Measurements from ENCODE around the gene CACNA1C.

The CACNA1C gene

GRCh38 chr12:2641761-2642160 lies 589.0 kb downstream of the CACNA1C start:
- DNase-seq: no peak

- DNase-seq: no peak
These were observed 589.5 kb downstream of the CACNA1C start for GRCh38 chr12:2642176-2642892.

DNA sequence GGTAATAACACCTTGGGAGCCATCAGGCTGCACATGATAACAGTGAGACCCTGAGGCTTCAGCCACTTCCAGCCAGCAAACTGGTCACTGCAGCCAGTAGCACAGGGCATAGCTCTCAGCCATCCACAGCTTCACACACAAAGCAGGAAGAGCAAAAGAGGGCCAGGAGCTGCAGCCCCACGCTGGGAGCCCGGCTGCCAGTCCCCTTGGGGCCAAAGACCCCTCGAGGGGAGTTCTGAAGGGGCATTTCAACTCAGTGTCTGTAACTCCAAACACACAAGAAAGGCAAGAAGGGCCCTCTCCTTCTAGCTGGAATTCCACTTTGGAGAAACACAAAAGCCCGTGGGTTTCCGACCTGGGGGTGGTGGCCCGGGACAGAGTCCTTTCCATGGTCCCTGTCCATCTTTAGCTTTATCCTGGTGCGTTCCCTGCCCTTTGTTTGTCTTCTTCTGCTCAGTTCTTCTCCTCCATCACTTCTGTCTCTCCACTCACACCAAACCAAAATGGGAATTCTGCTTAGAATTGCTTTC lies 590.2 kb downstream of the CACNA1C start:
- no peak for DNase-seq

DNA sequence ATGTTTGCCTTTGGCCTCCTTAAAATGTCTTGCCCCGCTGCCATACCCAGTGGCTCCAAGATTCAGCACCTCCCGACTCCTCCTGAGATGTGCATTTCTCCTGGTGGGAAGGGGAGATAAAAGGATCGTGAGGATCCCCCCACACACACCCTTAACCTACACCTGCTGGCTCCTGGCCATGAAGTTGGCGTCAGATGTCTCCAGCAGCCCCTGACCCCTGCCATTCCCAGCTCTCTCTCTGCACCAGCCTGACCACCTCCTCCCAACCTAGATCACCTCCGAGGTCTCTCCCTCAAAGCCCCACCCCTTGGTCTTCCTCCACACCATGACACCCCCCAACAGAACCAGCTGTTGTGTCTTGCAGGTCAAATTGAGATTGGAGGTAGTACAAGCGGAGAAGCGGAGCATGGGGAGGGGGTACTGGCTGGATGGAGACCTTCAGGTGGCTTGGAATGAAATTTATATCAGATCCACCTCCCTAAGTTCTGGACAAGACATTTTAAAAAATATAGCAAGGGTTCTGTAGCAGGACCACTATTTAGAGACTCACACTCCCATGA lies 590.9 kb downstream of the CACNA1C start:
- DNase-seq: no peak

DNA sequence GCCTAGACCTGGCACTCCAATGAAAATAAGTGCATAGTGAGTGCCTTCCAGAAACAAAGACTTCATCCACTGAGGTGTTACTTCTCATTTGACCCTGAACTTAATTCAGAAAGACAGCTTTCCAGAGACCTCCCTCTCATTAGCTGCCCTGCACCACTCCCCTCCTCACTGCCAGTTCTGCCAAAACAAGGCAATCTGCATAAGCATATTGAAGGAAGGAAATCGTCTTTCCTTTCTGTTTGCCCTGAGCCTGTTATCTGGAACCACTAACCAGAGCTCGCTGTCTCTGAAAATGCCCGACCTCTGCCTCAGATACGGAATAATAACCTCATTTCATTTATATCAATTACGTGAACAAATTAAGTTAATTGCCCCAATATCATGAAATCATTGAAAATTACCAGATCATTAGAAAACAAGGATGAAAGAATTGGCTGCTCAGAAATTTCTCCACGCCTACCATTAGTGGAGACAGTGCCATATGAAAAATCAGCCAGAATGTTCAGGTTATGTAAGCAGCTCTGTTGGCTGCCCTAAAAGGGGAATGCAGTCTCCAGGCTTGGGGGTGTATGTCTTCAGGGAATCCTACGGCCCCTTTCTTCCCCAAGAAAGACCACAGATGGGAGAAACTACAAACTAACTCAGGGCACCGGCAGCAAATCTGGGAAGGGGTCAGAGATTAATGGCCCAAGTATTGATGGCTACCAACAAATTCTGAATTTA lies 592.1 kb downstream of the CACNA1C start:
- DNase-seq: no peak

DNA sequence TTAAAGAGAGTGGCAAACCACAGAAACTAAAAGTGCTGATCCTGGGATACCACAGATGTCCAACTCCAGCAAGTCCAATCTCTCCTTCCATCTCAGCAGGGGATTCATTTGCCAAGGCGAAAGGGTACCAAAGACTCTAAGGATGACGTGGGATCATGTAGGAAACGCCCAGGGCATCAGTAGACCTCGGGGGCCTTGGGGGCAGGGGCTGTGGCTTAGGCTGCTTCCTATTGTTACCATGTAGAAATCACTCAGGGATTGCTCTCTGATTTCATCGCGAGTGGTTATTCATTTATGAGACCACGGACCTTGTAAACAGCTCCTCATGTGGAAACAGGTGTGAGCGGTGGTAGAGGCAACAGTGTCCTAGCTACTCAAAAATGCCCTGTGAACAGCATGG lies 592.7 kb downstream of the CACNA1C start:
- DNase-seq: no peak

DNA sequence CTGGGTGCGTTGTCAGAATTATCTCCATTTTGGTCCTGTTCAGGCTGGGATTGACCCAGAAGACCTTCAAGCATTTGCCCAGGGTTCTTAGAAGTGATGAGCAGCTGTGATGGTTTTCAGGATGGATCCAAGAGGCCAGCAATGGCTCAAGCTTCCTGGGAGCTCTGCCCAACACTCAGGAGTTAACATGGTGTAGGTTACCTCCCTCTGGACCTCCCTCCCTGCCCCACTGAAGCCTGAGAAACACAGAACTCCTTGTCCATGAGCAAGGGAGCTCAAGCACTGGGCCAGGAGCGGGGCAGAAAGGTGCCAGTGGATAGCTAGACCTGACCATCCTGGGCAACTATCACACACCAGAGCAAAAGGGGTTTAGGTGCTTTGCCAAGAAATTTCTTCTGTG lies 593.6 kb downstream of the CACNA1C start:
- DNase-seq: no peak

- no peak for DNase-seq
These were observed 594.4 kb downstream of the CACNA1C start for GRCh38 chr12:2647186-2647585.

GRCh38 chr12:2648406-2648805 lies 595.6 kb downstream of the CACNA1C start:
- DNase-seq: no peak

GRCh38 chr12:2649201-2650030 lies 596.6 kb downstream of the CACNA1C start:
- DNase-seq: no peak

DNA sequence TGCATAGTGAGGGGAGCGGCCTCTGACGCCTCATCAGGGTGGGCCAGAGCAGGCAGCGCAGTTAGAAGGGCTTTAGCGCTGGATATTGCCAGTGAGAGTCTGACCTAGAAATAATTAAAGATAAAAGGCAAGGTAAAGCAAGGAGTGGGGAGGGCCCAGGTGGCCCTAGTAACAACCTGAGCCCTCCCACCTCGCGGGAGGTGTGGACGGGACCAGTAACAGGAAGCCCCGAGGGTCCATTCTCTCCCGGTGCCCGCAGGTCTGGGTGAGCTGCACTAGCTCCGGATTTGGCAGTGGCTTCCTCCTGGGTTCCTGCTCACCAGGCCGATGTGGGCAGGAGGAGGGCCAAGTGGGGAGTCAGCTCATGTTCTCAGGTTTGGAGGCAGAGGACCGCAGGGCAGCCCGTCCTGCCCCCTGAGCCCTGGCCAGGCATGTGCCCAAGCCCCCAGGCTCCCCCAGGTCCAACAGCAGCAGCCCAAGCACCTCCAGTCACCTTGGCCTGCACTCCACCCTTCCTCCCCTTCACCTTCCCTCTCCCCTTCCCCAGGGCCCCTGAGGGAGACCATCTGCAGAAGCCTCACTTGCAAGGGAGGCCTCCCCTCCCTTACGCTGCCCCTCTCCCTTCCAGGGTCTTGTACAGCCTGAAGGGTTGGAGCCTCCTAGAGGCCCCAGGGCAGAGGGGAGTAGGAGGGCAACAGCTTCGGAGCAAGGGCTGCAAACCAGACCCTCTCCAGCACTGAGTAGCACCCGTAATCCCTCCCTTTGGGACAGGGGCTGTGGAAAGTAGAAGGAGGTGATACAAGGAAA lies 597.7 kb downstream of the CACNA1C start:
- DNase-seq: no peak

DNA sequence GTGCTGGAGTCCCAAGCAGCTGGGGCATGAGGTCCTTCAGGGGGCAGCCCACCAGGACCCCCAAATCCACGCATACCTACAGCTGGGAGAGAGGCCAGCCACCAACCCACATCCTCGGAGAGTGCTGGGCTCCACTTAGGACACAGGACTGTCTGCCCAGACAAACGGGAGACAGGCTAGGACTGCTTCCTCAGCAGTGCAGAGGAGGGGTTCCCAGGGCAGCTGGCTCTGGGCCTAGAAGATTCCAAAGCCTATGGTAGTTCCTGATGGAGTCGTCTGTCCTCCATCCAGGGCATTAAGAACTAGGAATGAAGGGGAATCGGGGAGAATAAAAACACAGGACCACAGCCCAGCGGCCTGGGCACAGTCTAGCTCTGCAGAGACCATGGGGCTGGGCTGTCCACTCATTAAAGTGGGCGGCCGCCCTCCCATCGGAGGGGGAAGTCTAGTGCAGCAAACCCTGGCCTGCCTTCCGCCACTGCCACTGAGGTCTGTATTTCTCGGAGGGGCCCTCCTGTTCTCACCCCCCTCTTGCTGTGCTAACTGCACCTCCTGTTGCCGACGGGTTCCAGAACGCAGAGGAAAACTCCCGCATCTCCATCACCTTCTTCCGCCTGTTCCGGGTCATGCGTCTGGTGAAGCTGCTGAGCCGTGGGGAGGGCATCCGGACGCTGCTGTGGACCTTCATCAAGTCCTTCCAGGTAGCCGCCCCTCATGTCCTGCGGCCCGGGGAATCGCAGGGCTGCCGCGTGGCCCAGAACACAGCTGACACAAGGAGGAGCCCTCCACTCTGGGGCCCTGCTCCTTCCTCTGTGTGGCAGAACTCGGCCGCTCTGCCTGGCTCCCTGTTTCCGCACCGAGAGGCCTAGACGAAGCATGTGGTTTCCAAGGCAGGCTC lies 598.5 kb downstream of the CACNA1C start:
- no peak for DNase-seq

DNA sequence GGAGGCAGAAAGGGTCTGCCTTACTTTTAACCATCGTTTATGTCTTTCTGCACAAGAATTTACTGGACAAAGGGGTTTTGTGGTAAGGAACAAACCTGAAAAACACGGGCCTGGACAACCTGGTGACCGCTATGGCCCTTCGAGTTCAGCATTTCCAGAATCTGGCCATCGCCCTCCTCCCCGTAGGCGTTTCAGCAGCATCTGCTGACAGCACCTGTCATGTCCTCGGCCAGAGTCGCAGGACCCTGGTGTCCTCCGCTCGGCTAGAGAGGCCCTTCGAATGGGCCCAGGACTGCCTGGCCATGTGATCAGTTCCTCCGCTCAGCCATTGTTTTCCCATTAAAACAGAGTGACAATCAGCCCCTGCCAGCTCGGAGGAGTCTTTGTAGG lies 599.2 kb downstream of the CACNA1C start:
- DNase-seq: no peak

- no peak for DNase-seq
These were observed 599.8 kb downstream of the CACNA1C start for GRCh38 chr12:2652401-2653081.

GRCh38 chr12:2653461-2653965 lies 600.7 kb downstream of the CACNA1C start:
- DNase-seq: no peak

- DNase-seq: no peak
These were observed 601.5 kb downstream of the CACNA1C start for GRCh38 chr12:2654311-2654710.

DNA sequence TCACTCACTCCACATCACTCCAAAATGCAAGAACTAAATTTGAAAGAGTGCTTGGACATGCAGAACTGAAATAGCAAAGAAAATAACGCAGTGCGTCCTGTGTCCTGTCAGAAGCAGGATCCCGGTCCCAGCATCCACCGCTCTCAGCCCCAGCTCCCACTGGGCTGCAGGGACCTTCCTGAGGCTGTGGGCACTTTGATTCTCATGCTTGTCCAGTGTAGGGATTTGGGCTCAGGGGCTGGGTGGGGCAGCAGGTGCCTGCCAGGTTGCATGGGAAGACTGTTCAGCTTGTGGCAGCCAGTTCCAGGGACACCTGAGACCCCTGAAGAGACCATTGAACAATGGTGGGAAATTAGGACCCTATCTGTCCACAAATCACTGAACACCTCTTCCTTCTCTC lies 602.0 kb downstream of the CACNA1C start:
- no peak for DNase-seq

GRCh38 chr12:2662524-2662923 lies 609.7 kb downstream of the CACNA1C start:
- DNase-seq: no peak

DNA sequence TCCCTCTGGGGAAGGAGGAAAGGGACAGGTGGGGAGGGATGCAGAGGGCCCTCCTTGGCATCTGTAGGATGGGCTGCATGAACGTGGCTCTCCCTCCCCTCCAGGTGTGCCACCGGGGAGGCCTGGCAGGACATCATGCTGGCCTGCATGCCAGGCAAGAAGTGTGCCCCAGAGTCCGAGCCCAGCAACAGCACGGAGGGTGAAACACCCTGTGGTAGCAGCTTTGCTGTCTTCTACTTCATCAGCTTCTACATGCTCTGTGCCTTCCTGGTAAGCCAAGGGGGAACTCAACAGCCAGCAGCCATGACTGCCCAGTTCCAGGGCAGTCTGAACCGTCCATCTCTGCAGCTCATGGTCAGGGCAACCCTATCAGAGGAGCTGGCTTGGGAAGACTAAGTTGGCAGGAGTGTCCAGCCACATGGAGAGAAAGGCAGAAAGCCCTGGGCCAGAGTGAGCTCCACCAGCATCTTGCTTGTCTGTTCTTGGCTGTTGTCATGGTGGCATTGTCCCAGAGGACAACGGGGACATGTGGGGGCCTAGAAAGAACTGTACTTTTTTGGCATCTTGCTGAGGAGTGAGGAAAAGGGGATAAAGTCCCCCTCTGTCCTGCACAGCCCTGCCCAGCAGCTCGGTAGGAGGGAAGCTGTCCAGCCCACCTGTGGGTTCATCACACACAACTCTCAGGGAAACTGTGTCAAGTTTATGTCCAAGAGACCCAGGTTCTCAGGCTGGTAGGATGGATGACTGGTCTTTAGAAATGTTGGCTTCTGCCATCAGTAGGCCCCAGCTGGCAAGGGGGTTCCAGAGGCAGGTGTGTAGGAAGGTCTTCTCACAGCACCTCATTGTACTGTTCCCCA lies 612.2 kb downstream of the CACNA1C start:
- DNase-seq: no peak
